Peyer's patch (tissue), 4 donors: ENCODE data around the gene PSMD1.

ENCODE experiments used
- CTCF ChIP-seq, 6 experiments: fragments of 450-650 bp in 4 of 6; fragments of 200-600 bp in 2 of 6; sonication (generic) in 1 of 6; IDR thresholded peaks; one replicate each; pipeline ENCODE4 v1.5.1; 2017 to 2019; ENCODE audit warnings: antibody characterized with exemption in 6 of 6, mild to moderate bottlenecking in 3 of 6, moderate library complexity in 1 of 6
- POLR2A ChIP-seq, 2 donors: fragments of 450-650 bp; IDR thresholded peaks; one replicate each; pipeline ENCODE4 v1.5.1; 2017; ENCODE audit warnings: antibody characterized with exemption in 2 of 2, mild to moderate bottlenecking in 2 of 2, moderate library complexity in 2 of 2

GRCh38 chr2:231094736-231095346, 38.2 kb downstream of the PSMD1 start:
- no peak for TF ChIP-seq CTCF (IDR thresholded peaks at IDR 0.05)
- no peak for TF ChIP-seq POLR2A (IDR thresholded peaks at IDR 0.05)
